IMR-90 (cell line): ENCODE results near the gene SARDH. TPM values are rescaled to one million over a fixed set of nuclear protein-coding genes. Genes with fewer than 3 reads are reported as not detected.

Experiments
- ATAC-seq: fragments of 200-7000 bp; cut with Tn5 transposase; 2 replicates; pipeline ENCODE4 v1.9.1; 2020; ENCODE audit warnings: low read depth, mild to moderate bottlenecking, moderate library complexity
- BruUV-seq: library from RNA; stranded (reverse); fragments of 400-500 nt; replicated peaks from 2 replicates; lab custom pipeline; 2021; lab: Mats Ljungman, UMichigan
- CTCF ChIA-PET: fragments of 300-600 bp; formaldehyde crosslinking; extraction: SDS; loops from one replicate; lab custom pipeline; 2021; ENCODE audit warnings: antibody characterized with exemption; lab: Yijun Ruan, JAX
- POLR2A ChIA-PET: fragments of 300-600 bp; sonication (Branson Sonifier 250); formaldehyde crosslinking; loops from one replicate; lab custom pipeline; 2022; ENCODE audit warnings: antibody characterized with exemption; ENCODE audit not compliant: unreplicated experiment; lab: Charles Lee
- DNase-seq: peaks from one replicate; pipeline ENCODE4 v3.0.0; 2013
- H2AFZ ChIP-seq: replicated peaks from 2 replicates; pipeline ENCODE3; 2013; ENCODE audit warnings: low read length, mild to moderate bottlenecking; ENCODE audit not compliant: poor library complexity
- H2AK5ac ChIP-seq: 2 replicates; pipeline ENCODE4 v1.6.1; 2013; ENCODE audit warnings: low read depth, low read length, inconsistent platforms
- H2AK9ac ChIP-seq: replicated peaks from 2 replicates; pipeline ENCODE3; 2013; ENCODE audit warnings: mild to moderate bottlenecking, low read depth, low read length, moderate library complexity; ENCODE audit not compliant: poor library complexity
- H2BK120ac ChIP-seq: 2 replicates; pipeline ENCODE4 v1.6.1; 2013; ENCODE audit warnings: low read depth, low read length, inconsistent platforms
- H2BK15ac ChIP-seq: 3 replicates; pipeline ENCODE4 v1.6.1; 2013; ENCODE audit warnings: low read depth, low read length, inconsistent platforms
- H2BK20ac ChIP-seq: 2 replicates; pipeline ENCODE4 v1.6.1; 2013; ENCODE audit warnings: low read depth, mild to moderate bottlenecking, inconsistent platforms, low read length, moderate library complexity
- H2BK5ac ChIP-seq: 2 replicates; pipeline ENCODE4 v1.6.1; 2013; ENCODE audit warnings: mild to moderate bottlenecking, low read depth, low read length, inconsistent platforms; ENCODE audit not compliant: poor library complexity, severe bottlenecking
- H3K14ac ChIP-seq: replicated peaks from 2 replicates; pipeline ENCODE4 v1.6.1; 2013; ENCODE audit warnings: low read depth, low read length, inconsistent platforms
- H3K18ac ChIP-seq: 2 replicates; pipeline ENCODE4 v1.6.1; 2013; ENCODE audit warnings: low read depth, low read length, control low read depth
- H3K23ac ChIP-seq: 2 replicates; pipeline ENCODE4 v1.6.1; 2013; ENCODE audit warnings: low read depth, low read length, inconsistent platforms
- H3K27ac ChIP-seq: 2 replicates; pipeline ENCODE4 v1.5.1; 2013; ENCODE audit warnings: mild to moderate bottlenecking, control low read depth, low read length; ENCODE audit not compliant: insufficient read depth
- H3K27me3 ChIP-seq: 2 replicates; pipeline ENCODE4 v1.6.1; 2013; ENCODE audit warnings: low read length; ENCODE audit not compliant: control insufficient read depth, insufficient read depth
- H3K36me3 ChIP-seq: 2 replicates; pipeline ENCODE4 v1.6.1; 2013; ENCODE audit warnings: low read length, mixed read lengths; ENCODE audit not compliant: control insufficient read depth, insufficient read depth
- H3K4ac ChIP-seq: 2 replicates; pipeline ENCODE4 v1.6.1; 2013; ENCODE audit warnings: low read depth, low read length, inconsistent platforms
- H3K4me1 ChIP-seq: 2 replicates; pipeline ENCODE4 v1.6.1; 2013; ENCODE audit warnings: low read length, mixed read lengths; ENCODE audit not compliant: control insufficient read depth, insufficient read depth
- H3K4me2 ChIP-seq: 2 replicates; pipeline ENCODE4 v1.6.1; 2013; ENCODE audit warnings: low read depth, mild to moderate bottlenecking, control low read depth, low read length, moderate library complexity
- H3K4me3 ChIP-seq: 2 replicates; pipeline ENCODE4 v1.5.1; 2013; ENCODE audit warnings: low read depth, mild to moderate bottlenecking, control low read depth, low read length, moderate library complexity; ENCODE audit not compliant: insufficient read depth
- H3K56ac ChIP-seq: 2 replicates; pipeline ENCODE4 v1.6.1; 2013; ENCODE audit warnings: low read length, inconsistent platforms; ENCODE audit not compliant: insufficient read depth; ENCODE audit errors: extremely low read depth
- H3K79me1 ChIP-seq, 2 experiments: 2 replicates each; pipeline ENCODE4 v1.6.1; 2013; ENCODE audit warnings: low read length in 2 of 2, inconsistent platforms in 1 of 2, low read depth in 1 of 2
- H3K9ac ChIP-seq: 2 replicates; pipeline ENCODE4 v1.6.1; 2013; ENCODE audit warnings: low read depth, low read length, control low read depth
- H3K9me1 ChIP-seq: 2 replicates; pipeline ENCODE4 v1.6.1; 2013; ENCODE audit warnings: low read length, inconsistent platforms; ENCODE audit not compliant: insufficient read depth
- H3K9me3 ChIP-seq: 2 replicates; pipeline ENCODE4 v1.6.1; 2013; ENCODE audit warnings: low read length; ENCODE audit not compliant: control insufficient read depth, insufficient read depth
- H4K20me1 ChIP-seq: 2 replicates; pipeline ENCODE4 v1.6.1; 2013; ENCODE audit warnings: low read length, inconsistent platforms; ENCODE audit not compliant: insufficient read depth
- H4K5ac ChIP-seq: 2 replicates; pipeline ENCODE4 v1.6.1; 2013; ENCODE audit warnings: mild to moderate bottlenecking, low read depth, low read length, control low read depth
- H4K8ac ChIP-seq, 2 experiments: 2 replicates each; pipeline ENCODE4 v1.6.1; 2013; ENCODE audit warnings: low read depth in 2 of 2, low read length in 2 of 2, control low read depth in 1 of 2, inconsistent platforms in 1 of 2
- H4K91ac ChIP-seq: 2 replicates; pipeline ENCODE4 v1.6.1; 2013; ENCODE audit warnings: low read depth, low read length, inconsistent platforms; ENCODE audit not compliant: insufficient read depth
- CEBPB ChIP-seq: IDR thresholded peaks from 2 replicates; pipeline ENCODE4 v1.6.1; 2012; ENCODE audit warnings: low read depth, low read length, improper control_type of control experiment
- CTCF ChIP-seq: conservative IDR thresholded peaks from 2 replicates; pipeline ENCODE4 v1.5.1; 2012; ENCODE audit warnings: mild to moderate bottlenecking, low read depth, low read length, improper control_type of control experiment
- FOS ChIP-seq: fragments of 150-350 bp; IDR thresholded peaks from 2 replicates; pipeline ENCODE4 v1.6.1; 2016; ENCODE audit warnings: low read depth, low read length
- NFE2L2 ChIP-seq: fragments of 150-350 bp; IDR thresholded peaks from 2 replicates; pipeline ENCODE4 v1.6.1; 2016; ENCODE audit warnings: low read depth, mild to moderate bottlenecking, low read length
- RAD21 ChIP-seq: IDR thresholded peaks from 2 replicates; pipeline ENCODE4 v1.6.1; 2012; ENCODE audit warnings: low read length, improper control_type of control experiment
- RCOR1 ChIP-seq: IDR thresholded peaks from 2 replicates; pipeline ENCODE4 v1.6.1; 2012; ENCODE audit warnings: mild to moderate bottlenecking, low read length, improper control_type of control experiment; ENCODE audit not compliant: insufficient replicate concordance
- SMC3 ChIP-seq: fragments of 150-350 bp; IDR thresholded peaks from 2 replicates; pipeline ENCODE4 v1.6.1; 2016; ENCODE audit warnings: low read depth, mild to moderate bottlenecking, antibody characterized with exemption, low read length, moderate library complexity
- WGBS, 2 experiments: methylation state at CpG; one replicate each; pipeline versions ENCODE4 v1.1.5 to v1.1.7; 2013; ENCODE audit warnings: missing lambda C conversion rate in 2 of 2; ENCODE audit not compliant: insufficient read length in 1 of 2; ENCODE audit errors: extremely low coverage in 2 of 2; 5-methylcytosine and 5-hydroxymethylcytosine counted together
- dilution Hi-C: fragments of 300-500 bp; cut with HindIII; formaldehyde crosslinking; loops from one replicate; pipeline ENCODE4 v1.14.3; 2018; ENCODE audit warnings: low sequenced_read_pairs; ENCODE audit not compliant: unreplicated experiment
- in situ Hi-C: fragments of 300-500 bp; cut with MboI; formaldehyde crosslinking; loops from 3 replicates; pipeline ENCODE4 v1.14.3; 2019; ENCODE audit warnings: low sequenced_read_pairs, inconsistent platforms, mixed read lengths
- intact Hi-C: fragments of 100-400 bp; cut with micrococcal nuclease; formaldehyde crosslinking; loops from 2 replicates; pipeline ENCODE4 v1.10.0; 2022
- polyA plus RNA-seq, 3 experiments: library from polyadenylated mRNA; depleted of rRNA; stranded (reverse); fragments of >200 nt; gene quantifications; 2 replicates each; pipeline ENCODE4 v1.2.3, GENCODE V29; 2012; ENCODE audit warnings: low replicate concordance in 1 of 3
- total RNA-seq: library from RNA; depleted of rRNA; stranded (reverse); fragments of >200 nt; gene quantifications from 2 replicates; pipeline ENCODE4 v1.2.3, GENCODE V29; 2012

The SARDH gene
- total and polyA plus RNA-seq, 2 of the 4 experiments (the other 2 are of a cell fraction), result 5.0 to 7.5 TPM

GRCh38 chr9:133667759-133668450 is 70.2 kb downstream of the SARDH start:
- ChIA-PET CTCF (no interaction called here), POLR2A (no interaction called here)
- H3K36me3 ChIP-seq, result no peaks in the 10 kb centered on the region
- no peaks in the 10 kb centered on the region for H3K9me1 ChIP-seq
- H4K5ac ChIP-seq, result no peak overlapping the region
- no peak overlapping the region for H3K4me3 ChIP-seq
- no peak overlapping the region for H3K4me2 ChIP-seq
- no peak overlapping the region for H4K91ac ChIP-seq
- H3K14ac ChIP-seq, result no peak overlapping the region
- no peak overlapping the region for H2BK20ac ChIP-seq
- H3K4me1 ChIP-seq, result no peaks in the 10 kb centered on the region
- in situ Hi-C loops (no loop called here), intact Hi-C loops (no loop called here), dilution Hi-C loops (no loop called here)
- H4K8ac ChIP-seq, result no peak overlapping the region
- no peak overlapping the region for H2BK120ac ChIP-seq
- no peak for DNase-seq
- 79% methylated on average over 8 of the region's 17 CpGs; no CpG with 5 or more reads in 1 of the 2 experiments for WGBS, 2 experiments
- ATAC-seq, result no peak
- H3K23ac ChIP-seq, result no peak overlapping the region
- no peak overlapping the region for H3K4ac ChIP-seq
- H2BK15ac ChIP-seq, result no peak overlapping the region
- H3K18ac ChIP-seq, result no peak overlapping the region
- no peak overlapping the region for H3K27ac ChIP-seq
- H2BK5ac ChIP-seq, result no peak overlapping the region
- H3K27me3 ChIP-seq, result no peaks in the 10 kb centered on the region; the same call in 1 of the 2 replicates
- peak overlapping the region; percentile 16 for H2AK9ac ChIP-seq
- H3K79me1 ChIP-seq, result no peaks in the 10 kb centered on the region
- H3K56ac ChIP-seq, result no peak overlapping the region
- H4K20me1 ChIP-seq, result no peaks in the 10 kb centered on the region
- H3K9me3 ChIP-seq, result no peaks in the 10 kb centered on the region
- no peak overlapping the region for H3K9ac ChIP-seq
- H2AFZ ChIP-seq, result no peak overlapping the region
- no peak overlapping the region for H2AK5ac ChIP-seq
- no TSS peak for BruUV-seq
- no peak for TF ChIP-seq FOS
- no peak for TF ChIP-seq NFE2L2
- no peak for TF ChIP-seq RCOR1
- no peak for TF ChIP-seq CEBPB
- no peak for TF ChIP-seq CTCF
- TF ChIP-seq RAD21, result no peak
- TF ChIP-seq SMC3, result no peak
